GM18498 (cell line): Measurements from ENCODE around the gene CCZ1B.
A peak's percentile ranks its signal among the peaks of the same experiment; 100 is the strongest.
"Not testable (repeated sequence)": the region's sequence is repeated elsewhere in the genome, so short reads cannot be mapped to it uniquely, and the experiment has no call there.

Experiments
- ATAC-seq: cut with Tn5 transposase; IDR thresholded peaks from one replicate; pipeline ENCODE4 v1.9.1; 2021; ENCODE audit warnings: mild to moderate bottlenecking, moderate library complexity; ENCODE audit not compliant: unreplicated experiment

The CCZ1B gene

GRCh38 chr7:6831018-6831725, 5.1 kb upstream of the CCZ1B start:
- no peak for ATAC-seq

GRCh38 chr7:6830026-6830425, 4.0 kb upstream of the CCZ1B start:
- ATAC-seq, result not testable (repeated sequence)

- not testable (repeated sequence) for ATAC-seq
Observed at GRCh38 chr7:6829616-6830015, 3.5 kb upstream of the CCZ1B start.

- ATAC-seq, result not testable (repeated sequence)
Observed at GRCh38 chr7:6827180-6827579, 1.1 kb upstream of the CCZ1B start.

- ATAC-seq, result peak; percentile 59
Observed at GRCh38 chr7:6825236-6826125, 594 bp downstream of the CCZ1B start.

GRCh38 chr7:6821622-6822021, 4.5 kb downstream of the CCZ1B start:
- ATAC-seq, result not testable (repeated sequence)

GRCh38 chr7:6815470-6815869, 10.6 kb downstream of the CCZ1B start:
- not testable (repeated sequence) for ATAC-seq

- not testable (repeated sequence) for ATAC-seq
Observed at GRCh38 chr7:6813011-6813410, 13.1 kb downstream of the CCZ1B start.

- ATAC-seq, result not testable (repeated sequence)
Observed at GRCh38 chr7:6807959-6808358, 18.1 kb downstream of the CCZ1B start.

GRCh38 chr7:6807393-6807918, 18.6 kb downstream of the CCZ1B start:
- ATAC-seq, result not testable (repeated sequence)

- ATAC-seq, result not testable (repeated sequence)
Observed at GRCh38 chr7:6800331-6800730, 25.7 kb downstream of the CCZ1B start.

- ATAC-seq, result not testable (repeated sequence)
Observed at GRCh38 chr7:6799887-6800286, 26.2 kb downstream of the CCZ1B start.

GRCh38 chr7:6798047-6798446, 28.0 kb downstream of the CCZ1B start:
- not testable (repeated sequence) for ATAC-seq

GRCh38 chr7:6797218-6797617, 28.9 kb downstream of the CCZ1B start:
- not testable (repeated sequence) for ATAC-seq

- not testable (repeated sequence) for ATAC-seq
Observed at GRCh38 chr7:6794276-6794675, 31.8 kb downstream of the CCZ1B start.

- ATAC-seq, result not testable (repeated sequence)
Observed at GRCh38 chr7:6792113-6792872, 33.8 kb downstream of the CCZ1B start.

GRCh38 chr7:6789353-6789752, 36.7 kb downstream of the CCZ1B start:
- ATAC-seq, result not testable (repeated sequence)

- not testable (repeated sequence) for ATAC-seq
Observed at GRCh38 chr7:6781581-6781980, 44.5 kb downstream of the CCZ1B start.

- ATAC-seq, result not testable (repeated sequence)
Observed at GRCh38 chr7:6761186-6761585, 64.9 kb downstream of the CCZ1B start.

GRCh38 chr7:6753964-6754363, 72.1 kb downstream of the CCZ1B start, which contains the start of gene RSPH10B2:
RSPH10B2 (plus strand) TSS chr7:6754103; CDS start chr7:6757678, 3,575 bp downstream.
- not testable (repeated sequence) for ATAC-seq

GRCh38 chr7:6750173-6750572, 75.9 kb downstream of the CCZ1B start:
- not testable (repeated sequence) for ATAC-seq
